ENCODE measurements around the gene LIPH. TPM values are rescaled to one million over a fixed set of nuclear protein-coding genes. Genes with fewer than 3 reads are reported as not detected.

Gene LIPH
- total and polyA plus RNA-seq, 10 of the 15 experiments (the other 5 are each of a cell fraction or from before 2014, with no cell fraction given), result 2.2 to 11.1 (median 5.4) TPM

- Histone ChIP-seq H3K4me2 (ENCODE audit: control insufficient read depth, insufficient read depth) (no peak overlapping the region), H3K4me3 (peak overlapping the region; percentile 54; the same call in 1 of the 2 replicates), H3K4me1 (ENCODE audit: control insufficient read depth, insufficient read depth, low read length) (peaks cover 18% of the 10 kb centered on the region), H3K9ac (ENCODE audit: control insufficient read depth, insufficient read depth, low read length) (no peak overlapping the region), H3K36me3 (ENCODE audit: control insufficient read depth in 2 of 2, insufficient read depth in 2 of 2, low read length in 1 of 2) (no peaks in the 10 kb centered on the region), H3K27me3 (replicated peaks in 1 of 2; ENCODE audit: control insufficient read depth in 2 of 2, insufficient read depth in 2 of 2, low read length in 1 of 2) (no peaks in the 10 kb centered on the region), H4K20me1 (ENCODE audit: control insufficient read depth, insufficient read depth) (no peaks in the 10 kb centered on the region), H2AFZ (ENCODE audit: control insufficient read depth, low read depth, low read length) (no peak overlapping the region; the same call in none of the 2 replicates), H3K79me2 (ENCODE audit: control insufficient read depth, insufficient read depth, low read length) (no peaks in the 10 kb centered on the region), H3K9me3 (replicated peaks; ENCODE audit: control insufficient read depth, insufficient read depth, low read length) (no peaks in the 10 kb centered on the region), H3K27ac (ENCODE audit: control insufficient read depth, insufficient read depth) (peak overlapping the region; percentile 18; the same call in 1 of the 2 replicates)
- no TSS peak for BruUV-seq (replicated peaks)
- 43% methylated on average over 12 of the region's 12 CpGs for WGBS (ENCODE audit: insufficient coverage, insufficient replicate concordance, low lambda C conversion rate, missing lambda C conversion rate)
- intact Hi-C loops (cut with micrococcal nuclease; ENCODE audit: unreplicated experiment) (loop anchor here (1.0 to 5.0 kb wide), 2 partner anchors 60 to 207 kb away; partner anchors contain the start of gene TMEM41A), in situ Hi-C loops (cut with MboI) (no loop called here)
- ChIA-PET POLR2A (interaction anchor here (0.7 to 1.0 kb wide), 2 partner anchors 10 to 56 kb away, joined by 3 to 4 read pairs; no protein-coding TSS in a partner anchor), SMC1A (ENCODE audit: uncharacterized antibody, unreplicated experiment) (interaction anchor here (0.6 to 3.7 kb wide), 22 partner anchors 12 to 270 kb away, joined by 3 to 23 read pairs (median 7); partner anchors contain the start of genes MAP3K13 and SENP2), RAD21 (ENCODE audit: unreplicated experiment) (interaction anchor here (0.6 to 2.9 kb wide), 15 partner anchors 13 to 212 kb away, joined by 3 to 13 read pairs (median 5); partner anchors contain the start of genes MAP3K13 and TMEM41A), CTCF (interaction anchor here (0.7 to 4.8 kb wide), 31 partner anchors 11 to 272 kb away, joined by 3 to 56 read pairs (median 4); partner anchors contain the start of genes MAP3K13 and SENP2)
- FAIRE-seq, result no peak
- ATAC-seq, result no peak
- no peak for DNase-seq (ENCODE audit: low read depth, low spot score)
- TF ChIP-seq BCL3 (IDR thresholded peaks at IDR 0.05; ENCODE audit: borderline replicate concordance, insufficient read depth, low read depth, low read length, poor library complexity, severe bottlenecking) (no peak), RAD51 (IDR thresholded peaks at IDR 0.05) (no peak), MYC (IDR thresholded peaks at IDR 0.05; ENCODE audit: insufficient read depth, insufficient read length, insufficient replicate concordance, low read length, severe bottlenecking) (no peak), ZNF207 (IDR thresholded peaks at IDR 0.05; ENCODE audit: borderline replicate concordance) (no peak), STAT1 (conservative IDR thresholded peaks at IDR 0.05) (no peak), ETV6 (conservative IDR thresholded peaks at IDR 0.05 in 1 of 2, IDR thresholded peaks at IDR 0.05 in 1 of 2; ENCODE audit: borderline replicate concordance in 1 of 2, low read depth in 1 of 2) (no peak), ZNF274 (IDR thresholded peaks at IDR 0.05; ENCODE audit: insufficient read depth, insufficient read length) (no peak), FOXM1 (IDR thresholded peaks at IDR 0.05; ENCODE audit: low read depth, low read length) (no peak), USF1 (IDR thresholded peaks at IDR 0.05; ENCODE audit: borderline replicate concordance, extremely low read length, insufficient read depth, low read depth, low read length) (no peak), ZNF687 (IDR thresholded peaks at IDR 0.05) (no peak), FOXK2 (IDR thresholded peaks at IDR 0.05) (no peak), DPF2 (IDR thresholded peaks at IDR 0.05) (no peak), EED (IDR thresholded peaks at IDR 0.05; ENCODE audit: low read depth) (no peak), SREBF2 (IDR thresholded peaks at IDR 0.05; ENCODE audit: low read length) (no peak), MEF2B (IDR thresholded peaks at IDR 0.05; ENCODE audit: partially characterized antibody, poor library complexity, severe bottlenecking) (no peak), YBX1 (IDR thresholded peaks at IDR 0.05) (no peak), BHLHE40 (IDR thresholded peaks at IDR 0.05; ENCODE audit: borderline replicate concordance in 1 of 2, low read depth in 2 of 2, low read length in 1 of 2) (no peak; a peak in 1 of 4 replicates)
These were observed 7.3 kb upstream of the LIPH start for GRCh38 chr3:185559706-185560090.

Measured in GM12878 (cell line).